GM12801 (cell line): ENCODE results near the gene CTNNA1.

Source experiments
- CTCF ChIP-seq: IDR thresholded peaks from one replicate; pipeline ENCODE4 v1.5.1; 2011; ENCODE audit warnings: control low read depth; ENCODE audit not compliant: insufficient read length; ENCODE audit errors: extremely low read depth

The CTNNA1 gene

GRCh38 chr5:138876811-138877210 is 123.6 kb downstream of the CTNNA1 start:
- no peak for TF ChIP-seq CTCF

- TF ChIP-seq CTCF = no peak
Observed at GRCh38 chr5:138878437-138879235, 125.4 kb downstream of the CTNNA1 start.

GRCh38 chr5:138883211-138883610 is 130.0 kb downstream of the CTNNA1 start:
- no peak for TF ChIP-seq CTCF

- no peak for TF ChIP-seq CTCF
Observed at GRCh38 chr5:138884094-138884493, 130.9 kb downstream of the CTNNA1 start.

GRCh38 chr5:138884554-138884953 is 131.3 kb downstream of the CTNNA1 start:
- no peak for TF ChIP-seq CTCF

GRCh38 chr5:138889994-138890393 is 136.8 kb downstream of the CTNNA1 start:
- TF ChIP-seq CTCF = no peak

- TF ChIP-seq CTCF = no peak
Observed at GRCh38 chr5:138890644-138891043, 137.4 kb downstream of the CTNNA1 start.

GRCh38 chr5:138895918-138896317 is 142.7 kb downstream of the CTNNA1 start:
- TF ChIP-seq CTCF = no peak
